Liver (tissue), 9 donors: ENCODE results near the gene UVSSA. TPM values are rescaled to one million over a fixed set of nuclear protein-coding genes. Genes with fewer than 3 reads are reported as not detected.

Source experiments
- DNase-seq: peaks from one replicate; pipeline ENCODE4 v3.0.0-alpha.2; 2017; ENCODE audit warnings: low spot score
- H3K27ac ChIP-seq, 2 donors: one replicate each; pipeline ENCODE4 v1.7.0; 2013; ENCODE audit warnings: inconsistent platforms in 2 of 2, low read length in 2 of 2, control low read depth in 1 of 2, low read depth in 1 of 2, mild to moderate bottlenecking in 1 of 2
- H3K27me3 ChIP-seq, 4 donors: one replicate each; pipeline versions ENCODE4 v1.6.1 to v1.7.0; 2013; ENCODE audit warnings: low read length in 3 of 4, inconsistent platforms in 1 of 4, mild to moderate bottlenecking in 1 of 4, moderate library complexity in 1 of 4; ENCODE audit not compliant: control insufficient read depth in 4 of 4, insufficient read depth in 4 of 4
- H3K36me3 ChIP-seq, 4 donors: one replicate each; pipeline versions ENCODE4 v1.6.1 to v1.7.0; 2013; ENCODE audit warnings: low read length in 3 of 4, mild to moderate bottlenecking in 3 of 4, low read depth in 1 of 4, moderate library complexity in 1 of 4; ENCODE audit not compliant: control insufficient read depth in 4 of 4, insufficient read depth in 3 of 4
- H3K4me1 ChIP-seq, 4 donors: one replicate each; pipeline versions ENCODE4 v1.6.1 to v1.7.0; 2013; ENCODE audit warnings: low read length in 3 of 4, mild to moderate bottlenecking in 3 of 4, moderate library complexity in 1 of 4; ENCODE audit not compliant: control insufficient read depth in 4 of 4, insufficient read depth in 4 of 4
- H3K4me3 ChIP-seq, 3 donors: one replicate each; pipeline versions ENCODE4 v1.6.1 to v1.7.0; 2013; ENCODE audit warnings: low read length in 3 of 3, control low read depth in 1 of 3, low read depth in 1 of 3, mild to moderate bottlenecking in 1 of 3
- H3K9ac ChIP-seq, 2 donors: one replicate each; pipeline ENCODE4 v1.7.0; 2013; ENCODE audit warnings: low read length in 2 of 2, mild to moderate bottlenecking in 2 of 2, moderate library complexity in 2 of 2, control low read depth in 1 of 2, low read depth in 1 of 2
- H3K9me3 ChIP-seq, 4 donors: one replicate each; pipeline versions ENCODE4 v1.6.1 to v1.7.0; 2013; ENCODE audit warnings: low read length in 3 of 4; ENCODE audit not compliant: control insufficient read depth in 4 of 4
- EGR1 ChIP-seq, 2 donors: IDR thresholded peaks; 2 replicates each; pipeline ENCODE4 v1.6.1; 2016 to 2018; ENCODE audit warnings: antibody characterized with exemption in 2 of 2, low read depth in 2 of 2
- FOXA1 ChIP-seq: IDR thresholded peaks from 2 replicates; pipeline ENCODE4 v1.6.1; 2016; ENCODE audit warnings: antibody characterized with exemption
- FOXA2 ChIP-seq: IDR thresholded peaks from 2 replicates; pipeline ENCODE4 v1.6.1; 2016; ENCODE audit warnings: antibody characterized with exemption
- GABPA ChIP-seq, 2 donors: IDR thresholded peaks in 1 of 2; conservative IDR thresholded peaks in 1 of 2; 2 replicates each; pipeline ENCODE4 v1.6.1; 2016; ENCODE audit warnings: antibody characterized with exemption in 2 of 2, mild to moderate bottlenecking in 1 of 2, moderate library complexity in 1 of 2
- HNF4A ChIP-seq, 2 donors: conservative IDR thresholded peaks; 2 replicates each; pipeline ENCODE4 v1.6.1; 2016; ENCODE audit warnings: antibody characterized with exemption in 2 of 2, mild to moderate bottlenecking in 2 of 2
- HNF4G ChIP-seq: IDR thresholded peaks from 2 replicates; pipeline ENCODE4 v1.6.1; 2016; ENCODE audit warnings: antibody characterized with exemption
- JUND ChIP-seq, 2 donors: IDR thresholded peaks; 2 replicates each; pipeline ENCODE4 v1.6.1; 2016; ENCODE audit warnings: antibody characterized with exemption in 2 of 2
- NR2F2 ChIP-seq: IDR thresholded peaks from 2 replicates; pipeline ENCODE4 v1.6.1; 2016; ENCODE audit warnings: antibody characterized with exemption
- RAD21 ChIP-seq, 2 donors: IDR thresholded peaks; 2 replicates each; pipeline ENCODE4 v1.6.1; 2016; ENCODE audit warnings: antibody characterized with exemption in 2 of 2, mild to moderate bottlenecking in 2 of 2
- RXRA ChIP-seq, 2 donors: IDR thresholded peaks; 2 replicates each; pipeline ENCODE4 v1.6.1; 2017 to 2018; ENCODE audit warnings: antibody characterized with exemption in 2 of 2, mild to moderate bottlenecking in 1 of 2
- SP1 ChIP-seq: IDR thresholded peaks from 2 replicates; pipeline ENCODE4 v1.6.1; 2018; ENCODE audit warnings: antibody characterized with exemption, mild to moderate bottlenecking
- TAF1 ChIP-seq: conservative IDR thresholded peaks from 2 replicates; pipeline ENCODE4 v1.6.1; 2016; ENCODE audit warnings: antibody characterized with exemption, mild to moderate bottlenecking
- YY1 ChIP-seq: IDR thresholded peaks from 2 replicates; pipeline ENCODE4 v1.6.1; 2016; ENCODE audit warnings: antibody characterized with exemption, mild to moderate bottlenecking
- WGBS: extraction: QIAGEN DNeasy Blood & Tissue Kit; methylation state at CpG from one replicate; pipeline ENCODE4 v1.1.7; 2013; 5-methylcytosine and 5-hydroxymethylcytosine counted together
- polyA plus RNA-seq, 2 donors: library from polyadenylated mRNA; stranded (reverse) in 1 of 2; unstranded in 1 of 2; fragments of 200-250 nt in 1 of 2; fragments of >200 nt in 1 of 2; fragmentation: Nextera tagmentation in 1 of 2; extraction: Ambion mirVana in 1 of 2; gene quantifications; one replicate each; pipeline versions ENCODE4 v1.2.1 to v1.2.3, GENCODE V29; 2013 to 2015
- total RNA-seq, 2 donors: library from RNA; depleted of rRNA; stranded (reverse); fragments of >200 nt; gene quantifications; one replicate each; pipeline ENCODE4 v1.2.3, GENCODE V29; 2014
- TF ChIP-seq, protein P1 (sequence below): fragments of 150-350 bp; IDR thresholded peaks from 2 replicates; pipeline ENCODE4 v1.5.1; 2017; ENCODE audit warnings: improper control_type of control experiment, low read depth, low read length; ENCODE audit not compliant: missing input control
- TF ChIP-seq, protein P2 (sequence below): IDR thresholded peaks from 2 replicates; pipeline ENCODE4 v1.6.1; 2016; ENCODE audit warnings: antibody characterized with exemption
- TF ChIP-seq, protein P3 (sequence below): IDR thresholded peaks from 2 replicates; pipeline ENCODE4 v1.6.1; 2016; ENCODE audit warnings: antibody characterized with exemption
- TF ChIP-seq, protein P4 (sequence below): IDR thresholded peaks from 2 replicates; pipeline ENCODE4 v1.6.1; 2016; ENCODE audit warnings: antibody characterized with exemption
- TF ChIP-seq, protein P5 (sequence below): IDR thresholded peaks from 2 replicates; pipeline ENCODE4 v1.6.1; 2016; ENCODE audit warnings: antibody characterized with exemption, mild to moderate bottlenecking
- donor health status: healthy.
- donor health status: healthy.
- donor health status: healthy.
- donor health status: healthy.
- donor health status: healthy.

UVSSA gene
- total and polyA plus RNA-seq, 4 donors = 2.2 to 18.3 (median 3.6) TPM

DNA sequence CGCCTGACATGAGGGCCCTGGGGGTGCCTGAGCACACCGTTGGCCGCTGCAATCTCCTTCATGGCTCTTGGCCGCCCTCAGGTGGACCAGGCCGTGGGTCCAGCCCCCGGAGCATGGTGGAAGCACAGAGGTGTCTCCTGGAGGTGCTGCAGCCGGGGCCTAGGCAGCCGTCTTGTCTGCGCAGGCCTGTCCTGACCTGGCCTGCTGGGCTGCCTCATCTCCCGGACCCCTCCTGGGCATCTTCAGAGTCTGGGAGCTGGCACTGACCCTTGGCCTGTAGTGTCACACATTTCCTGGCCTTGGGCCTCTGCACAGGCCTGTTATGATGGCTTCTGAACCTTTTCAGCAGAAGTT lies 20.9 kb downstream of the UVSSA start:
- no peaks in the 10 kb centered on the region for H3K27me3 ChIP-seq
- no peak overlapping the region for H3K9ac ChIP-seq
- WGBS = 97% methylated on average over 10 of the region's 10 CpGs
- H3K9me3 ChIP-seq = no peaks in the 10 kb centered on the region
- TF ChIP-seq, protein P1, sequence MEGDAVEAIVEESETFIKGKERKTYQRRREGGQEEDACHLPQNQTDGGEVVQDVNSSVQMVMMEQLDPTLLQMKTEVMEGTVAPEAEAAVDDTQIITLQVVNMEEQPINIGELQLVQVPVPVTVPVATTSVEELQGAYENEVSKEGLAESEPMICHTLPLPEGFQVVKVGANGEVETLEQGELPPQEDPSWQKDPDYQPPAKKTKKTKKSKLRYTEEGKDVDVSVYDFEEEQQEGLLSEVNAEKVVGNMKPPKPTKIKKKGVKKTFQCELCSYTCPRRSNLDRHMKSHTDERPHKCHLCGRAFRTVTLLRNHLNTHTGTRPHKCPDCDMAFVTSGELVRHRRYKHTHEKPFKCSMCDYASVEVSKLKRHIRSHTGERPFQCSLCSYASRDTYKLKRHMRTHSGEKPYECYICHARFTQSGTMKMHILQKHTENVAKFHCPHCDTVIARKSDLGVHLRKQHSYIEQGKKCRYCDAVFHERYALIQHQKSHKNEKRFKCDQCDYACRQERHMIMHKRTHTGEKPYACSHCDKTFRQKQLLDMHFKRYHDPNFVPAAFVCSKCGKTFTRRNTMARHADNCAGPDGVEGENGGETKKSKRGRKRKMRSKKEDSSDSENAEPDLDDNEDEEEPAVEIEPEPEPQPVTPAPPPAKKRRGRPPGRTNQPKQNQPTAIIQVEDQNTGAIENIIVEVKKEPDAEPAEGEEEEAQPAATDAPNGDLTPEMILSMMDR = no peak
- TF ChIP-seq HNF4A (conservative IDR thresholded peaks at IDR 0.05) (no peak), NR2F2 (no peak), JUND (IDR thresholded peaks at IDR 0.05) (no peak), RAD21 (IDR thresholded peaks at IDR 0.05) (no peak), GABPA (IDR thresholded peaks at IDR 0.05 in 1 of 2, conservative IDR thresholded peaks at IDR 0.05 in 1 of 2) (no peak), FOXA2 (no peak), SP1 (no peak), EGR1 (IDR thresholded peaks at IDR 0.05; ENCODE audit: low read depth in 2 of 2) (no peak), YY1 (no peak), RXRA (IDR thresholded peaks at IDR 0.05) (no peak), TAF1 (no peak), FOXA1 (no peak), HNF4G (no peak)
- TF ChIP-seq, protein P2, sequence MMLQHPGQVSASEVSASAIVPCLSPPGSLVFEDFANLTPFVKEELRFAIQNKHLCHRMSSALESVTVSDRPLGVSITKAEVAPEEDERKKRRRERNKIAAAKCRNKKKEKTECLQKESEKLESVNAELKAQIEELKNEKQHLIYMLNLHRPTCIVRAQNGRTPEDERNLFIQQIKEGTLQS = no peak
- TF ChIP-seq, protein P3, sequence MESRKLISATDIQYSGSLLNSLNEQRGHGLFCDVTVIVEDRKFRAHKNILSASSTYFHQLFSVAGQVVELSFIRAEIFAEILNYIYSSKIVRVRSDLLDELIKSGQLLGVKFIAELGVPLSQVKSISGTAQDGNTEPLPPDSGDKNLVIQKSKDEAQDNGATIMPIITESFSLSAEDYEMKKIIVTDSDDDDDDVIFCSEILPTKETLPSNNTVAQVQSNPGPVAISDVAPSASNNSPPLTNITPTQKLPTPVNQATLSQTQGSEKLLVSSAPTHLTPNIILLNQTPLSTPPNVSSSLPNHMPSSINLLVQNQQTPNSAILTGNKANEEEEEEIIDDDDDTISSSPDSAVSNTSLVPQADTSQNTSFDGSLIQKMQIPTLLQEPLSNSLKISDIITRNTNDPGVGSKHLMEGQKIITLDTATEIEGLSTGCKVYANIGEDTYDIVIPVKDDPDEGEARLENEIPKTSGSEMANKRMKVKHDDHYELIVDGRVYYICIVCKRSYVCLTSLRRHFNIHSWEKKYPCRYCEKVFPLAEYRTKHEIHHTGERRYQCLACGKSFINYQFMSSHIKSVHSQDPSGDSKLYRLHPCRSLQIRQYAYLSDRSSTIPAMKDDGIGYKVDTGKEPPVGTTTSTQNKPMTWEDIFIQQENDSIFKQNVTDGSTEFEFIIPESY = no peak
- TF ChIP-seq, protein P4, sequence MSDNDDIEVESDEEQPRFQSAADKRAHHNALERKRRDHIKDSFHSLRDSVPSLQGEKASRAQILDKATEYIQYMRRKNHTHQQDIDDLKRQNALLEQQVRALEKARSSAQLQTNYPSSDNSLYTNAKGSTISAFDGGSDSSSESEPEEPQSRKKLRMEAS = no peak
- TF ChIP-seq, protein P5, sequence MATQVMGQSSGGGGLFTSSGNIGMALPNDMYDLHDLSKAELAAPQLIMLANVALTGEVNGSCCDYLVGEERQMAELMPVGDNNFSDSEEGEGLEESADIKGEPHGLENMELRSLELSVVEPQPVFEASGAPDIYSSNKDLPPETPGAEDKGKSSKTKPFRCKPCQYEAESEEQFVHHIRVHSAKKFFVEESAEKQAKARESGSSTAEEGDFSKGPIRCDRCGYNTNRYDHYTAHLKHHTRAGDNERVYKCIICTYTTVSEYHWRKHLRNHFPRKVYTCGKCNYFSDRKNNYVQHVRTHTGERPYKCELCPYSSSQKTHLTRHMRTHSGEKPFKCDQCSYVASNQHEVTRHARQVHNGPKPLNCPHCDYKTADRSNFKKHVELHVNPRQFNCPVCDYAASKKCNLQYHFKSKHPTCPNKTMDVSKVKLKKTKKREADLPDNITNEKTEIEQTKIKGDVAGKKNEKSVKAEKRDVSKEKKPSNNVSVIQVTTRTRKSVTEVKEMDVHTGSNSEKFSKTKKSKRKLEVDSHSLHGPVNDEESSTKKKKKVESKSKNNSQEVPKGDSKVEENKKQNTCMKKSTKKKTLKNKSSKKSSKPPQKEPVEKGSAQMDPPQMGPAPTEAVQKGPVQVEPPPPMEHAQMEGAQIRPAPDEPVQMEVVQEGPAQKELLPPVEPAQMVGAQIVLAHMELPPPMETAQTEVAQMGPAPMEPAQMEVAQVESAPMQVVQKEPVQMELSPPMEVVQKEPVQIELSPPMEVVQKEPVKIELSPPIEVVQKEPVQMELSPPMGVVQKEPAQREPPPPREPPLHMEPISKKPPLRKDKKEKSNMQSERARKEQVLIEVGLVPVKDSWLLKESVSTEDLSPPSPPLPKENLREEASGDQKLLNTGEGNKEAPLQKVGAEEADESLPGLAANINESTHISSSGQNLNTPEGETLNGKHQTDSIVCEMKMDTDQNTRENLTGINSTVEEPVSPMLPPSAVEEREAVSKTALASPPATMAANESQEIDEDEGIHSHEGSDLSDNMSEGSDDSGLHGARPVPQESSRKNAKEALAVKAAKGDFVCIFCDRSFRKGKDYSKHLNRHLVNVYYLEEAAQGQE = no peak
- peaks cover 0 to 6% (median 3%) of the 10 kb centered on the region in 4 donors for H3K36me3 ChIP-seq
- H3K4me1 ChIP-seq = peaks cover 6 to 22% (median 9%) of the 10 kb centered on the region in 4 donors
- no peak for DNase-seq
- no peak overlapping the region for H3K27ac ChIP-seq
- no peak overlapping the region for H3K4me3 ChIP-seq
